ENCODE measurements around the gene COQ10A.

Gene COQ10A

GRCh38 chr12:56236985-56237384 is 29.8 kb upstream of the COQ10A start:
- DNase-seq (ENCODE audit: extremely low read depth, insufficient read length), result no peak
- Histone ChIP-seq H3K4me3 (replicated peaks; ENCODE audit: low read depth, low read length) (no peak overlapping the region), H3K36me3 (ENCODE audit: control insufficient read depth, insufficient read depth, low read length) (no peaks in the 10 kb centered on the region; the same call in 1 of the 2 replicates), H3K27me3 (replicated peaks; ENCODE audit: control insufficient read depth, insufficient read depth, low read length) (no peaks in the 10 kb centered on the region)
- TF ChIP-seq CTCF (IDR thresholded peaks at IDR 0.05; ENCODE audit: insufficient read depth, low read length, poor library complexity, severe bottlenecking), result no peak

GRCh38 chr12:56237552-56237951 is 29.2 kb upstream of the COQ10A start:
- Histone ChIP-seq H3K36me3 (ENCODE audit: control insufficient read depth, insufficient read depth, low read length) (no peaks in the 10 kb centered on the region; the same call in none of the 2 replicates), H3K4me3 (replicated peaks; ENCODE audit: low read depth, low read length) (no peak overlapping the region), H3K27me3 (replicated peaks; ENCODE audit: control insufficient read depth, insufficient read depth, low read length) (no peaks in the 10 kb centered on the region)
- no peak for TF ChIP-seq CTCF (IDR thresholded peaks at IDR 0.05; ENCODE audit: insufficient read depth, low read length, poor library complexity, severe bottlenecking)
- no peak for DNase-seq (ENCODE audit: extremely low read depth, insufficient read length)

GRCh38 chr12:56241424-56242303 is 25.1 kb upstream of the COQ10A start:
- Histone ChIP-seq H3K27me3 (replicated peaks; ENCODE audit: control insufficient read depth, insufficient read depth, low read length) (no peaks in the 10 kb centered on the region), H3K4me3 (replicated peaks; ENCODE audit: low read depth, low read length) (no peak overlapping the region), H3K36me3 (ENCODE audit: control insufficient read depth, insufficient read depth, low read length) (peaks cover 22% of the 10 kb centered on the region)
- DNase-seq (ENCODE audit: extremely low read depth, insufficient read length), result no peak
- TF ChIP-seq CTCF (IDR thresholded peaks at IDR 0.05; ENCODE audit: insufficient read depth, low read length, poor library complexity, severe bottlenecking), result no peak

- H3K4me3 ChIP-seq (replicated peaks; ENCODE audit: low read depth, low read length), result no peak overlapping the region
- no peaks in the 10 kb centered on the region for H3K27me3 ChIP-seq (replicated peaks; ENCODE audit: control insufficient read depth, insufficient read depth, low read length)
- TF ChIP-seq CTCF (IDR thresholded peaks at IDR 0.05; ENCODE audit: insufficient read depth, low read length, poor library complexity, severe bottlenecking), result no peak
- H3K36me3 ChIP-seq (ENCODE audit: control insufficient read depth, insufficient read depth, low read length), result peaks cover 27% of the 10 kb centered on the region
- no peak for DNase-seq (ENCODE audit: extremely low read depth, insufficient read length)
These were observed 23.8 kb upstream of the COQ10A start for GRCh38 chr12:56242986-56243385.

- TF ChIP-seq CTCF (IDR thresholded peaks at IDR 0.05; ENCODE audit: insufficient read depth, low read length, poor library complexity, severe bottlenecking), result no peak
- Histone ChIP-seq H3K36me3 (ENCODE audit: control insufficient read depth, insufficient read depth, low read length) (peaks cover 32% of the 10 kb centered on the region), H3K4me3 (replicated peaks; ENCODE audit: low read depth, low read length) (no peak overlapping the region), H3K27me3 (replicated peaks; ENCODE audit: control insufficient read depth, insufficient read depth, low read length) (no peaks in the 10 kb centered on the region)
- no peak for DNase-seq (ENCODE audit: extremely low read depth, insufficient read length)
These were observed 23.0 kb upstream of the COQ10A start for GRCh38 chr12:56243731-56244181.
